Neural cell (in vitro differentiated cells): ENCODE data around the gene MKNK1. TPM values are rescaled to one million over a fixed set of nuclear protein-coding genes. Genes with fewer than 3 reads are reported as not detected.

Source experiments
- H2AFZ ChIP-seq: fragments of 200-600, 300-800 bp; sonication (generic), shearing (Covaris generic); 2 replicates; pipeline ENCODE4 v1.6.0; 2014; ENCODE audit warnings: low read depth, mild to moderate bottlenecking, antibody characterized with exemption, low read length, moderate library complexity
- H3F3A ChIP-seq: fragments of 200-600 bp; shearing (Covaris generic); 2 replicates; pipeline ENCODE4 v1.6.1; 2016; ENCODE audit warnings: mild to moderate bottlenecking, moderate library complexity, mixed read lengths, antibody characterized with exemption, low read length; ENCODE audit not compliant: insufficient read depth, poor library complexity, severe bottlenecking
- H3K27ac ChIP-seq: fragments of 200-600, 300-800 bp; sonication (generic), shearing (Covaris generic); 2 replicates; pipeline ENCODE4 v1.5.1; 2014; ENCODE audit warnings: mild to moderate bottlenecking, low read length, moderate library complexity
- H3K27me3 ChIP-seq: fragments of 300-800, 200-600 bp; sonication (generic), shearing (Covaris generic); 2 replicates; pipeline ENCODE4 v1.6.0; 2014; ENCODE audit warnings: mild to moderate bottlenecking, low read depth, low read length, moderate library complexity; ENCODE audit not compliant: insufficient read depth
- H3K36me3 ChIP-seq: fragments of 300-800, 200-600 bp; sonication (generic), shearing (Covaris generic); 2 replicates; pipeline ENCODE4 v1.5.1; 2014; ENCODE audit warnings: mild to moderate bottlenecking, antibody characterized with exemption, low read length, moderate library complexity; ENCODE audit not compliant: insufficient read depth
- H3K4me2 ChIP-seq: fragments of 300-800, 200-600 bp; sonication (generic), shearing (Covaris generic); 2 replicates; pipeline ENCODE4 v1.6.0; 2014; ENCODE audit warnings: mild to moderate bottlenecking, low read length
- H3K4me3 ChIP-seq: fragments of 300-800, 200-600 bp; sonication (generic), shearing (Covaris generic); 2 replicates; pipeline ENCODE4 v1.5.1; 2014; ENCODE audit warnings: mild to moderate bottlenecking, low read length, moderate library complexity
- H3K79me2 ChIP-seq: fragments of 200-600 bp; shearing (Covaris generic); replicated peaks from 2 replicates; pipeline ENCODE4 v1.6.0; 2014; ENCODE audit warnings: mild to moderate bottlenecking, low read length, moderate library complexity; ENCODE audit not compliant: insufficient read depth
- H3K9ac ChIP-seq: fragments of 300-800, 200-600 bp; sonication (generic), shearing (Covaris generic); 2 replicates; pipeline ENCODE4 v1.6.1; 2016; ENCODE audit warnings: mild to moderate bottlenecking, low read length, mixed read lengths
- H3K9me2 ChIP-seq: fragments of 200-600 bp; shearing (Covaris generic); 2 replicates; pipeline ENCODE4 v1.6.1; 2016; ENCODE audit warnings: mild to moderate bottlenecking, low read length, mixed read lengths; ENCODE audit not compliant: insufficient read depth
- H3K9me3 ChIP-seq: fragments of 200-600, 300-800 bp; sonication (generic), shearing (Covaris generic); 2 replicates; pipeline ENCODE4 v1.6.1; 2016; ENCODE audit warnings: mild to moderate bottlenecking, mixed run types, low read length, moderate library complexity, mixed read lengths
- H4K20me1 ChIP-seq: fragments of 200-600 bp; shearing (Covaris generic); 2 replicates; pipeline ENCODE4 v1.6.1; 2016; ENCODE audit warnings: mild to moderate bottlenecking, mixed run types; ENCODE audit not compliant: insufficient read depth
- EP300 ChIP-seq: fragments of 450-650 bp; conservative IDR thresholded peaks from 2 replicates; pipeline ENCODE4 v1.6.1; 2014; ENCODE audit warnings: antibody characterized with exemption, mild to moderate bottlenecking, moderate library complexity; ENCODE audit not compliant: poor library complexity, severe bottlenecking
- EZH2 ChIP-seq: fragments of 200-600, 300-800 bp; shearing (Covaris generic), sonication (generic); IDR thresholded peaks from 2 replicates; pipeline ENCODE4 v1.6.1; 2014; ENCODE audit warnings: antibody characterized with exemption, low read length, borderline replicate concordance, mild to moderate bottlenecking; ENCODE audit not compliant: insufficient read depth, poor library complexity, severe bottlenecking
- MXI1 ChIP-seq: fragments of 450-650 bp; conservative IDR thresholded peaks from 2 replicates; pipeline ENCODE4 v1.6.1; 2014; ENCODE audit warnings: antibody characterized with exemption, mild to moderate bottlenecking; ENCODE audit not compliant: poor library complexity, severe bottlenecking
- POLR2AphosphoS5 ChIP-seq: IDR thresholded peaks from 2 replicates; pipeline ENCODE4 v1.6.1; 2012
- RAD21 ChIP-seq: fragments of 450-650 bp; conservative IDR thresholded peaks from 2 replicates; pipeline ENCODE4 v1.6.1; 2014; ENCODE audit warnings: antibody characterized with exemption, mild to moderate bottlenecking, moderate library complexity
- SMC3 ChIP-seq: fragments of 450-650 bp; conservative IDR thresholded peaks from 2 replicates; pipeline ENCODE4 v1.6.1; 2014; ENCODE audit warnings: antibody characterized with exemption, mild to moderate bottlenecking, moderate library complexity; ENCODE audit not compliant: poor library complexity
- TAF1 ChIP-seq: IDR thresholded peaks from 2 replicates; pipeline ENCODE4 v1.6.1; 2012; ENCODE audit warnings: low read depth
- polyA plus RNA-seq: library from polyadenylated mRNA; depleted of rRNA; stranded (reverse); fragments of >200 nt; gene quantifications from 2 replicates; pipeline ENCODE4 v1.2.3, GENCODE V29; 2014
- TF ChIP-seq, protein P1 (sequence below): IDR thresholded peaks from 2 replicates; pipeline ENCODE4 v1.6.1; 2012; ENCODE audit warnings: borderline replicate concordance
- TF ChIP-seq, protein P2 (sequence below): fragments of 450-650 bp; IDR thresholded peaks from 2 replicates; pipeline ENCODE4 v1.5.1; 2014; ENCODE audit warnings: antibody characterized with exemption, mild to moderate bottlenecking, moderate library complexity; ENCODE audit not compliant: poor library complexity, severe bottlenecking

MKNK1 gene
- polyA plus RNA-seq, 1 donor from 2014 or later: 9.6 TPM

DNA sequence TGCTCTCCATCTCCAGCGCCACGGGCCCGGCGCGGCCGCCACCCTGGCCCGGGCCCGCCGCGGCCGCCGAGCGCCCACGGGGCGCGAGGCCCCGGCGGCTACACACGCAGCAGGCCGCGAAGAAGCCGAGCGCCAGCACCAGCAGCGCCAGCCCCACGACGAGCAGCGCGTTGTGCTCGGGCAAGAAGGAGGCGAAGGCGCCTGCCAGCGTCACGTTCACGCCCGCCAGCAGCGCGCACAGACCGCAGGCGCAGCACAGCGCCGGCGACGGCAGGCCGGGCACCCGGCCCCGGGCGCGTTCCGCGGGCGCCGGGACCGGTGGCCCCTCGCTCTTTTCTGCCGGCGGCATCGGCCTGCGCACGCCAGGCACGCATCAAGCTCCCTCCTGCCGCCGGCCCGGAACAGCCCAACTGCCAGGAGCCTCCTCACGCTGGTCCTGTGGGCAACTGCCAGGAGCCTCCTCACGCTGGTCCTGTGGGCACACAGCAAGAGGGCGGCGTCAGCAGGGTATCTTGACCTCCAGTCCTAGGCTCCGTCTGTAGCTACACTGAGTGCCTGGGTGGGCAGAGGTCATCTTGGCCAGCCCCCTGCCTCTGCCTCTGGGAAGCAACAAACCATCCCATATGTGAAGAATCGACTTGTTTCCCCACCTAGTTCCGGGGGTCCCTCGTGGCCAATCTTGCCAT is 70.7 kb downstream of the MKNK1 start:
- no peaks in the 10 kb centered on the region for H3F3A ChIP-seq
- H4K20me1 ChIP-seq: no peaks in the 10 kb centered on the region
- H3K9me3 ChIP-seq: no peaks in the 10 kb centered on the region
- peaks cover 57% of the 10 kb centered on the region for H3K27me3 ChIP-seq
- H3K9me2 ChIP-seq: no peaks in the 10 kb centered on the region
- peak overlapping the region; percentile 55 for H3K4me3 ChIP-seq
- H3K4me2 ChIP-seq: no peak overlapping the region
- H2AFZ ChIP-seq: no peak overlapping the region
- no peaks in the 10 kb centered on the region for H3K79me2 ChIP-seq
- H3K9ac ChIP-seq: peak overlapping the region; percentile 50
- H3K36me3 ChIP-seq: no peaks in the 10 kb centered on the region
- TF ChIP-seq, protein P1, sequence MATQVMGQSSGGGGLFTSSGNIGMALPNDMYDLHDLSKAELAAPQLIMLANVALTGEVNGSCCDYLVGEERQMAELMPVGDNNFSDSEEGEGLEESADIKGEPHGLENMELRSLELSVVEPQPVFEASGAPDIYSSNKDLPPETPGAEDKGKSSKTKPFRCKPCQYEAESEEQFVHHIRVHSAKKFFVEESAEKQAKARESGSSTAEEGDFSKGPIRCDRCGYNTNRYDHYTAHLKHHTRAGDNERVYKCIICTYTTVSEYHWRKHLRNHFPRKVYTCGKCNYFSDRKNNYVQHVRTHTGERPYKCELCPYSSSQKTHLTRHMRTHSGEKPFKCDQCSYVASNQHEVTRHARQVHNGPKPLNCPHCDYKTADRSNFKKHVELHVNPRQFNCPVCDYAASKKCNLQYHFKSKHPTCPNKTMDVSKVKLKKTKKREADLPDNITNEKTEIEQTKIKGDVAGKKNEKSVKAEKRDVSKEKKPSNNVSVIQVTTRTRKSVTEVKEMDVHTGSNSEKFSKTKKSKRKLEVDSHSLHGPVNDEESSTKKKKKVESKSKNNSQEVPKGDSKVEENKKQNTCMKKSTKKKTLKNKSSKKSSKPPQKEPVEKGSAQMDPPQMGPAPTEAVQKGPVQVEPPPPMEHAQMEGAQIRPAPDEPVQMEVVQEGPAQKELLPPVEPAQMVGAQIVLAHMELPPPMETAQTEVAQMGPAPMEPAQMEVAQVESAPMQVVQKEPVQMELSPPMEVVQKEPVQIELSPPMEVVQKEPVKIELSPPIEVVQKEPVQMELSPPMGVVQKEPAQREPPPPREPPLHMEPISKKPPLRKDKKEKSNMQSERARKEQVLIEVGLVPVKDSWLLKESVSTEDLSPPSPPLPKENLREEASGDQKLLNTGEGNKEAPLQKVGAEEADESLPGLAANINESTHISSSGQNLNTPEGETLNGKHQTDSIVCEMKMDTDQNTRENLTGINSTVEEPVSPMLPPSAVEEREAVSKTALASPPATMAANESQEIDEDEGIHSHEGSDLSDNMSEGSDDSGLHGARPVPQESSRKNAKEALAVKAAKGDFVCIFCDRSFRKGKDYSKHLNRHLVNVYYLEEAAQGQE: no peak
- TF ChIP-seq SMC3: peak; percentile 26
- peak; percentile 4 for TF ChIP-seq RAD21
- TF ChIP-seq MXI1: no peak
- TF ChIP-seq TAF1: no peak
- no peak for TF ChIP-seq EZH2
- no peak for TF ChIP-seq EP300
- TF ChIP-seq, protein P2, sequence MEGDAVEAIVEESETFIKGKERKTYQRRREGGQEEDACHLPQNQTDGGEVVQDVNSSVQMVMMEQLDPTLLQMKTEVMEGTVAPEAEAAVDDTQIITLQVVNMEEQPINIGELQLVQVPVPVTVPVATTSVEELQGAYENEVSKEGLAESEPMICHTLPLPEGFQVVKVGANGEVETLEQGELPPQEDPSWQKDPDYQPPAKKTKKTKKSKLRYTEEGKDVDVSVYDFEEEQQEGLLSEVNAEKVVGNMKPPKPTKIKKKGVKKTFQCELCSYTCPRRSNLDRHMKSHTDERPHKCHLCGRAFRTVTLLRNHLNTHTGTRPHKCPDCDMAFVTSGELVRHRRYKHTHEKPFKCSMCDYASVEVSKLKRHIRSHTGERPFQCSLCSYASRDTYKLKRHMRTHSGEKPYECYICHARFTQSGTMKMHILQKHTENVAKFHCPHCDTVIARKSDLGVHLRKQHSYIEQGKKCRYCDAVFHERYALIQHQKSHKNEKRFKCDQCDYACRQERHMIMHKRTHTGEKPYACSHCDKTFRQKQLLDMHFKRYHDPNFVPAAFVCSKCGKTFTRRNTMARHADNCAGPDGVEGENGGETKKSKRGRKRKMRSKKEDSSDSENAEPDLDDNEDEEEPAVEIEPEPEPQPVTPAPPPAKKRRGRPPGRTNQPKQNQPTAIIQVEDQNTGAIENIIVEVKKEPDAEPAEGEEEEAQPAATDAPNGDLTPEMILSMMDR: peak; percentile 28
- TF ChIP-seq POLR2AphosphoS5: peak; percentile 4
- H3K27ac ChIP-seq: no peak overlapping the region

DNA sequence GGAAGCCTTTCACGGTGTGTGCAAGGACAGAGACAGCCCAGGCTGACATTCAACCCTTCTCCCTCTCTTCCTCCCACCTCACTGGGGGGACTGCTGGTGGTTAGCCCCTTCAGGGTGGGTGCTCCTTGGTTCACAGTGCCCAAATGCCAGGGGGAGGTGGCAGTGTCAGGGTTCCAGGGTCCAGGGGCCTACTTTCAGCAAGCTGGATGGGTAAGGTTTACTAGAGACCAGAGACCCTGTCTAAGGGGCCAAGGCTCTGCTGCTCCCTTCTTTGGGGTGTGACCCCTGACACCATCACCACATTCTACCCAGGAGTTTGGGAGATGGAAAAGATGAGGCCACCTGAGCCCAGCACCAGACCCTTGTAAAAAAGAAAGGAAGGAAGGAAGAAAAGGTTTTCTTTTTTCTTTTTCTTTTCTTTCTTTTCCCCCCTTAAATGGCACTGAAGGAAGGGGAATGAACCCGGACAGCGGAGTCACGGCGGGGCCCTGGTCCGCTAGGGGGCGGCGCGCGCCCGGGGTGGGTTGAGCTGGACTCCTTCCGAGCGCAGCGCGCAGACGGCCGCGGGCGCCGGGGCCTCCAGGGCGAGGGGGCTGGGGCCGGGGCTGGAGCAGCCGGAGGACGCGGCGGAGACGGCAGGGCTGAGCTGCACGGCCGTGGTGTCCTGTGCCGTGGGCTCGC is 71.4 kb downstream of the MKNK1 start:
- Histone ChIP-seq H3K9me2 (no peaks in the 10 kb centered on the region), H3K27ac (no peak overlapping the region), H2AFZ (no peak overlapping the region), H3K9me3 (no peaks in the 10 kb centered on the region), H3K79me2 (no peaks in the 10 kb centered on the region), H3K27me3 (peaks cover 64% of the 10 kb centered on the region), H4K20me1 (no peaks in the 10 kb centered on the region), H3K4me2 (no peak overlapping the region), H3K36me3 (no peaks in the 10 kb centered on the region), H3K4me3 (peak overlapping the region; percentile 28), H3F3A (no peaks in the 10 kb centered on the region), H3K9ac (no peak overlapping the region)
- TF ChIP-seq SMC3 (peak; percentile 77), RAD21 (peak; percentile 77), EP300 (no peak), TAF1 (no peak), EZH2 (no peak), POLR2AphosphoS5 (peak; percentile 16), MXI1 (no peak)
- TF ChIP-seq, protein P2: peak; percentile 73
- TF ChIP-seq, protein P1: no peak
